GM12878 (cell line): ENCODE results near the gene CCBE1. TPM values are rescaled to one million over a fixed set of nuclear protein-coding genes. Genes with fewer than 3 reads are reported as not detected.

Source experiments
- ATAC-seq: fragments of 200-7000 bp; cut with Tn5 transposase; 3 replicates; pipeline ENCODE4 v1.9.1; 2020; ENCODE audit warnings: mild to moderate bottlenecking, moderate library complexity
- BruUV-seq: library from RNA; stranded (reverse); fragments of 400-500 nt; replicated peaks from 2 replicates; lab custom pipeline; 2021; lab: Mats Ljungman, UMichigan
- CTCF ChIA-PET: fragments of 300-600 bp; sonication (Branson Sonifier 250); formaldehyde crosslinking; extraction: SDS; loops from one replicate; lab custom pipeline; 2021; ENCODE audit warnings: inconsistent platforms; lab: Yijun Ruan, JAX
- POLR2A ChIA-PET: fragments of 350-600 bp; formaldehyde crosslinking; extraction: SDS; loops from one replicate; lab custom pipeline; 2021; ENCODE audit warnings: inconsistent platforms; lab: Charles Lee
- RAD21 ChIA-PET: fragments of 300-600 bp; sonication (Branson Sonifier 250); formaldehyde crosslinking; loops from one replicate; lab custom pipeline; 2023; ENCODE audit warnings: antibody characterized with exemption; ENCODE audit not compliant: unreplicated experiment; lab: Charles Lee
- SMC1A ChIA-PET: fragments of 300-600 bp; sonication (Branson Sonifier 250); formaldehyde crosslinking; loops from one replicate; lab custom pipeline; 2023; ENCODE audit not compliant: unreplicated experiment, uncharacterized antibody; lab: Charles Lee
- DNase-seq: peaks from one replicate; pipeline ENCODE4 v3.0.0-alpha.2; 2011; ENCODE audit warnings: low read depth, low spot score
- FAIRE-seq: peaks from 3 replicates; lab custom pipeline; 2011; peaks lifted over from hg19 to GRCh38; lab: Jason Lieb, UNC
- H2AFZ ChIP-seq: 2 replicates; pipeline ENCODE4 v1.6.0; 2011; ENCODE audit warnings: low read depth, low read length, control low read depth; ENCODE audit not compliant: control insufficient read depth
- H3K27ac ChIP-seq: 2 replicates; pipeline ENCODE4 v1.5.1; 2011; ENCODE audit warnings: control low read depth; ENCODE audit not compliant: control insufficient read depth, insufficient read depth
- H3K27me3 ChIP-seq, 2 experiments: replicated peaks in 1 of 2; 2 replicates each; pipeline versions ENCODE4 v1.6.0 to v1.6.1; 2011; ENCODE audit warnings: low read length in 1 of 2; ENCODE audit not compliant: control insufficient read depth in 2 of 2, insufficient read depth in 2 of 2
- H3K36me3 ChIP-seq, 2 experiments: 2 replicates each; pipeline ENCODE4 v1.5.1; 2011; ENCODE audit warnings: low read length in 1 of 2; ENCODE audit not compliant: control insufficient read depth in 2 of 2, insufficient read depth in 2 of 2
- H3K4me1 ChIP-seq: 2 replicates; pipeline ENCODE4 v1.6.1; 2011; ENCODE audit warnings: mild to moderate bottlenecking, low read length, moderate library complexity, mixed read lengths; ENCODE audit not compliant: control insufficient read depth, insufficient read depth
- H3K4me2 ChIP-seq: 2 replicates; pipeline ENCODE4 v1.6.0; 2011; ENCODE audit warnings: control low read depth; ENCODE audit not compliant: control insufficient read depth, insufficient read depth
- H3K4me3 ChIP-seq: fragments of 200-600 bp; sonication (generic); 2 replicates; pipeline ENCODE4 v1.5.1; 2016
- H3K79me2 ChIP-seq: 2 replicates; pipeline ENCODE4 v1.6.0; 2011; ENCODE audit warnings: low read length; ENCODE audit not compliant: control insufficient read depth, insufficient read depth
- H3K9ac ChIP-seq: 2 replicates; pipeline ENCODE4 v1.8.0; 2011; ENCODE audit warnings: low read length, control low read depth, mixed read lengths; ENCODE audit not compliant: control insufficient read depth, insufficient read depth
- H3K9me3 ChIP-seq: replicated peaks from 3 replicates; pipeline ENCODE4 v1.5.1; 2011; ENCODE audit warnings: mild to moderate bottlenecking, low read length; ENCODE audit not compliant: control insufficient read depth, insufficient read depth
- H4K20me1 ChIP-seq: 2 replicates; pipeline ENCODE4 v1.6.0; 2011; ENCODE audit not compliant: control insufficient read depth, insufficient read depth
- ATF3 ChIP-seq: IDR thresholded peaks from 2 replicates; pipeline ENCODE4 v1.6.1; 2011; ENCODE audit warnings: low read depth, mild to moderate bottlenecking, low read length, moderate library complexity, borderline replicate concordance; ENCODE audit errors: extremely low read depth
- BACH1 ChIP-seq: fragments of 450-650 bp; IDR thresholded peaks from 2 replicates; pipeline ENCODE4 v1.6.1; 2017; ENCODE audit warnings: mild to moderate bottlenecking, borderline replicate concordance
- CBX3 ChIP-seq: fragments of 200-600 bp; sonication (generic); IDR thresholded peaks from 2 replicates; pipeline ENCODE4 v1.6.1; 2016; ENCODE audit warnings: low read depth, borderline replicate concordance
- E2F4 ChIP-seq: IDR thresholded peaks from 2 replicates; pipeline ENCODE4 v1.6.1; 2012; ENCODE audit warnings: low read depth, low read length, improper control_type of control experiment
- HCFC1 ChIP-seq: fragments of 150-350 bp; IDR thresholded peaks from 2 replicates; pipeline ENCODE4 v1.6.1; 2014; ENCODE audit warnings: low read length
- MTA2 ChIP-seq: fragments of 450-650 bp; IDR thresholded peaks from 2 replicates; pipeline ENCODE4 v1.6.1; 2016; ENCODE audit warnings: low read depth, mild to moderate bottlenecking, moderate library complexity
- MYB ChIP-seq: fragments of 150-350 bp; IDR thresholded peaks from 2 replicates; pipeline ENCODE4 v1.6.1; 2014; ENCODE audit warnings: mild to moderate bottlenecking, low read depth, low read length, borderline replicate concordance
- NBN ChIP-seq: fragments of 450-650 bp; IDR thresholded peaks from 2 replicates; pipeline ENCODE4 v1.6.1; 2016
- NFIC ChIP-seq: IDR thresholded peaks from 2 replicates; pipeline ENCODE4 v1.6.1; 2012; ENCODE audit warnings: low read depth, mild to moderate bottlenecking, inconsistent platforms, low read length, moderate library complexity
- NKRF ChIP-seq: fragments of 450-650 bp; conservative IDR thresholded peaks from 2 replicates; pipeline ENCODE4 v1.6.1; 2017; ENCODE audit warnings: mild to moderate bottlenecking, moderate library complexity
- RAD21 ChIP-seq: IDR thresholded peaks from 2 replicates; pipeline ENCODE4 v1.6.1; 2011; ENCODE audit warnings: mild to moderate bottlenecking, low read depth, low read length, moderate library complexity; ENCODE audit not compliant: insufficient read depth
- RAD51 ChIP-seq: fragments of 450-650 bp; IDR thresholded peaks from 2 replicates; pipeline ENCODE4 v1.6.1; 2016; ENCODE audit warnings: moderate library complexity, mild to moderate bottlenecking, inconsistent platforms
- WGBS: methylation state at CpG from one replicate; pipeline ENCODE4 v1.1.6; 2016; ENCODE audit warnings: low lambda C conversion rate; ENCODE audit not compliant: insufficient replicate concordance, insufficient coverage; ENCODE audit errors: missing lambda C conversion rate; 5-methylcytosine and 5-hydroxymethylcytosine counted together
- in situ Hi-C: fragments of 300-500 bp; cut with MboI; formaldehyde crosslinking; loops from 9 replicates; pipeline ENCODE4 v1.14.3; 2018; ENCODE audit warnings: mixed read lengths
- intact Hi-C: fragments of 100-400 bp; cut with micrococcal nuclease; formaldehyde crosslinking; loops from one replicate; pipeline ENCODE4 v1.14.2; 2022; ENCODE audit not compliant: unreplicated experiment
- polyA plus RNA-seq, 11 experiments: library from polyadenylated mRNA; depleted of rRNA in 4 of 11; unstranded in 6 of 11; stranded (reverse) in 5 of 11; fragments of >200 nt; fragmentation: Nextera tagmentation in 4 of 11; fragmentation: Illumina TruSeq in 1 of 11; extraction: Ambion mirVana in 4 of 11; extraction: Trizol in 1 of 11; gene quantifications; 1 replicate in 1 of 11; 2 replicates in 10 of 11; pipeline versions ENCODE4 v1.2.1 to v1.2.3, GENCODE V29; 2011 to 2016; ENCODE audit warnings: inconsistent platforms in 2 of 11, missing spikeins in 2 of 11, low read depth in 1 of 11
- total RNA-seq, 4 experiments: library from RNA; depleted of rRNA in 3 of 4; stranded (reverse); fragments of >200 nt in 3 of 4; fragmentation: Illumina TruSeq in 1 of 4; extraction: Trizol in 1 of 4; gene quantifications; 2 replicates each; pipeline versions ENCODE4 v1.2.1 to v1.2.3, GENCODE V29; 2013 to 2021
- TF ChIP-seq, protein P1 (sequence below): IDR thresholded peaks from 2 replicates; pipeline ENCODE4 v1.6.1; 2012; ENCODE audit warnings: low read depth, low read length, improper control_type of control experiment
- TF ChIP-seq, protein P2 (sequence below): fragments of 450-650 bp; IDR thresholded peaks from 2 replicates; pipeline ENCODE4 v1.6.1; 2017; ENCODE audit warnings: mild to moderate bottlenecking
- TF ChIP-seq, protein P3 (sequence below): IDR thresholded peaks from 2 replicates; pipeline ENCODE4 v1.6.1; 2011; ENCODE audit warnings: mild to moderate bottlenecking, low read depth, low read length, moderate library complexity; ENCODE audit not compliant: insufficient replicate concordance

The CCBE1 gene
- total and polyA plus RNA-seq, 10 of the 15 experiments (the other 5 are each of a cell fraction or from before 2014, with no cell fraction given): 0.03 to 0.49 (median 0.04) TPM; not detected in 7

DNA sequence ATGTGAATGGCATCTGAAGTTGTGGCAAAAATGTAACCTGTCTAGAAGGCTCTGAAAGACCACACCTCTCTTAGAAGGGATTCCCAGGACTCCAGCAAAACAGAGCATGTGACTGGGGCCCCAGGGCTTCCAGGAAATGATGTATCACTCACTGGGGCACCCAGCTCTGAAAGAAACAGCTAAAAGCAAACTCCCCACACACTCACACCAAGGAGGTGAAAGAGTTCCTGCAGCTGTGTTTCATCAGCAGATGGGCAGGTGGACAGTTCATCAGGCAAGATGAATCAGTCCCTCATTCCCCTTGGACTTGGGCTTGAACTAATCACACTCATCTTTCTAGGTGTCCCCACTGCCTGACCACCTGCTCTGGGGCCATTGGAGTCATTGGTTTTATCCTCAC lies 76.2 kb downstream of the CCBE1 start (continued):
- TF ChIP-seq, protein P1, sequence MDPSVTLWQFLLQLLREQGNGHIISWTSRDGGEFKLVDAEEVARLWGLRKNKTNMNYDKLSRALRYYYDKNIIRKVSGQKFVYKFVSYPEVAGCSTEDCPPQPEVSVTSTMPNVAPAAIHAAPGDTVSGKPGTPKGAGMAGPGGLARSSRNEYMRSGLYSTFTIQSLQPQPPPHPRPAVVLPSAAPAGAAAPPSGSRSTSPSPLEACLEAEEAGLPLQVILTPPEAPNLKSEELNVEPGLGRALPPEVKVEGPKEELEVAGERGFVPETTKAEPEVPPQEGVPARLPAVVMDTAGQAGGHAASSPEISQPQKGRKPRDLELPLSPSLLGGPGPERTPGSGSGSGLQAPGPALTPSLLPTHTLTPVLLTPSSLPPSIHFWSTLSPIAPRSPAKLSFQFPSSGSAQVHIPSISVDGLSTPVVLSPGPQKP: no peak
- no peak for TF ChIP-seq BACH1
- TF ChIP-seq, protein P2, sequence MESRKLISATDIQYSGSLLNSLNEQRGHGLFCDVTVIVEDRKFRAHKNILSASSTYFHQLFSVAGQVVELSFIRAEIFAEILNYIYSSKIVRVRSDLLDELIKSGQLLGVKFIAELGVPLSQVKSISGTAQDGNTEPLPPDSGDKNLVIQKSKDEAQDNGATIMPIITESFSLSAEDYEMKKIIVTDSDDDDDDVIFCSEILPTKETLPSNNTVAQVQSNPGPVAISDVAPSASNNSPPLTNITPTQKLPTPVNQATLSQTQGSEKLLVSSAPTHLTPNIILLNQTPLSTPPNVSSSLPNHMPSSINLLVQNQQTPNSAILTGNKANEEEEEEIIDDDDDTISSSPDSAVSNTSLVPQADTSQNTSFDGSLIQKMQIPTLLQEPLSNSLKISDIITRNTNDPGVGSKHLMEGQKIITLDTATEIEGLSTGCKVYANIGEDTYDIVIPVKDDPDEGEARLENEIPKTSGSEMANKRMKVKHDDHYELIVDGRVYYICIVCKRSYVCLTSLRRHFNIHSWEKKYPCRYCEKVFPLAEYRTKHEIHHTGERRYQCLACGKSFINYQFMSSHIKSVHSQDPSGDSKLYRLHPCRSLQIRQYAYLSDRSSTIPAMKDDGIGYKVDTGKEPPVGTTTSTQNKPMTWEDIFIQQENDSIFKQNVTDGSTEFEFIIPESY: no peak
- TF ChIP-seq, all 136 proteins: peak for 0

DNA sequence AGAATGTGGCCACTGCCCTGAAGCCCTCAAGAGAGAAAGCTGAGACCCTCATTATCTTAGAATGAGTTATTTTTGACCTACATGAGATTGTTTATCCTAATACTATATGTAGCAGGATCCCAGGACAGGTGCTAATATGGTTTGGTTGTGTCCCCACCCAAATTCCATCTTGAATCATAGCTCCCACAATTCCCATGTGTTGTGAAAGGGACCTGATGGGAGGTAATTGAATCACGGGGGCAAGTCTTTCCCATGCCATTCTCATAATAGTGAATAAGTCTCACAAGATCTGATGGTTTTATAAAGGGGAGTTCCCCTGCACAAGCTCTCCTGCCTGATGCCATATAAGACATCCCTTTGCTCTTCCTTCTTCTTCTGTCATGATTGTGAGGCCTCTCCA lies 76.8 kb downstream of the CCBE1 start:
- FAIRE-seq: no peak
- CTCF ChIA-PET: no interaction called here

More for the DNA sequence above, 76.8 kb downstream of the CCBE1 start:
- ChIA-PET SMC1A (interaction anchor here (0.7 kb wide), 1 partner anchor 656 kb away, joined by 3 read pairs; no protein-coding TSS in a partner anchor), POLR2A (no interaction called here), RAD21 (no interaction called here)
- Histone ChIP-seq H3K27ac (no peak overlapping the region), H3K9ac (no peak overlapping the region), H2AFZ (no peak overlapping the region), H3K79me2 (no peaks in the 10 kb centered on the region), H3K9me3 (no peaks in the 10 kb centered on the region), H3K4me3 (no peak overlapping the region), H3K4me1 (no peaks in the 10 kb centered on the region), H3K36me3 (no peaks in the 10 kb centered on the region), H3K27me3 (peaks cover 5 to 8% of the 10 kb centered on the region in 2 experiments), H4K20me1 (no peaks in the 10 kb centered on the region), H3K4me2 (no peak overlapping the region)
- intact Hi-C loops: no loop called here
- BruUV-seq: no TSS peak
- TF ChIP-seq MTA2 (no peak), NBN (no peak), NFIC (no peak), E2F4 (no peak), MYB (no peak), HCFC1 (no peak), ATF3 (no peak), CBX3 (no peak), NKRF (no peak), RAD51 (no peak), RAD21 (no peak)
- TF ChIP-seq, protein P3, sequence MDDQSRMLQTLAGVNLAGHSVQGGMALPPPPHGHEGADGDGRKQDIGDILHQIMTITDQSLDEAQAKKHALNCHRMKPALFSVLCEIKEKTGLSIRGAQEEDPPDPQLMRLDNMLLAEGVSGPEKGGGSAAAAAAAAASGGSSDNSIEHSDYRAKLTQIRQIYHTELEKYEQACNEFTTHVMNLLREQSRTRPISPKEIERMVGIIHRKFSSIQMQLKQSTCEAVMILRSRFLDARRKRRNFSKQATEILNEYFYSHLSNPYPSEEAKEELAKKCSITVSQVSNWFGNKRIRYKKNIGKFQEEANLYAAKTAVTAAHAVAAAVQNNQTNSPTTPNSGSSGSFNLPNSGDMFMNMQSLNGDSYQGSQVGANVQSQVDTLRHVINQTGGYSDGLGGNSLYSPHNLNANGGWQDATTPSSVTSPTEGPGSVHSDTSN: no peak
- ATAC-seq (no peak), DNase-seq (no peak)
- 0% methylated on average over 1 of the region's 1 CpG for WGBS
- in situ Hi-C loops: no loop called here
